PC-3 (cell line): ENCODE results near the gene FBXW4.

Experiments used
- EZH2 ChIP-seq: fragments of 300-600 bp; sonication (generic); IDR thresholded peaks from one replicate; pipeline ENCODE4 v1.6.1; 2017; ENCODE audit warnings: antibody characterized with exemption, mild to moderate bottlenecking, low read length; ENCODE audit not compliant: unreplicated experiment
- TF ChIP-seq, protein P1 (sequence below): fragments of 300-600 bp; sonication (generic); conservative IDR thresholded peaks from 2 replicates; pipeline ENCODE4 v1.5.1; 2017; ENCODE audit warnings: antibody characterized with exemption, low read depth, mild to moderate bottlenecking, low read length

- no peak for TF ChIP-seq EZH2
- TF ChIP-seq, protein P1, sequence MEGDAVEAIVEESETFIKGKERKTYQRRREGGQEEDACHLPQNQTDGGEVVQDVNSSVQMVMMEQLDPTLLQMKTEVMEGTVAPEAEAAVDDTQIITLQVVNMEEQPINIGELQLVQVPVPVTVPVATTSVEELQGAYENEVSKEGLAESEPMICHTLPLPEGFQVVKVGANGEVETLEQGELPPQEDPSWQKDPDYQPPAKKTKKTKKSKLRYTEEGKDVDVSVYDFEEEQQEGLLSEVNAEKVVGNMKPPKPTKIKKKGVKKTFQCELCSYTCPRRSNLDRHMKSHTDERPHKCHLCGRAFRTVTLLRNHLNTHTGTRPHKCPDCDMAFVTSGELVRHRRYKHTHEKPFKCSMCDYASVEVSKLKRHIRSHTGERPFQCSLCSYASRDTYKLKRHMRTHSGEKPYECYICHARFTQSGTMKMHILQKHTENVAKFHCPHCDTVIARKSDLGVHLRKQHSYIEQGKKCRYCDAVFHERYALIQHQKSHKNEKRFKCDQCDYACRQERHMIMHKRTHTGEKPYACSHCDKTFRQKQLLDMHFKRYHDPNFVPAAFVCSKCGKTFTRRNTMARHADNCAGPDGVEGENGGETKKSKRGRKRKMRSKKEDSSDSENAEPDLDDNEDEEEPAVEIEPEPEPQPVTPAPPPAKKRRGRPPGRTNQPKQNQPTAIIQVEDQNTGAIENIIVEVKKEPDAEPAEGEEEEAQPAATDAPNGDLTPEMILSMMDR, result no peak
These were observed 80.1 kb downstream of the FBXW4 start for GRCh38 chr10:101614663-101615524.
